Activated CD4-positive, alpha-beta T cell treated with anti-CD3 and anti-CD28 coated beads, Interleukin-10, Interleukin-2, amounts not matched to agents 100 ng/mL and 50 ng/mL, durations not matched to agents 16 hours and 8 hours (primary cell): ENCODE results near the gene MAN1B1.
"Not testable (repeated sequence)": the region's sequence is repeated elsewhere in the genome, so short reads cannot be mapped to it uniquely, and the experiment has no call there.

ENCODE experiments used
- DNase-seq: peaks from one replicate; pipeline ENCODE4 v3.0.0-alpha.2; 2020

Gene MAN1B1

DNA sequence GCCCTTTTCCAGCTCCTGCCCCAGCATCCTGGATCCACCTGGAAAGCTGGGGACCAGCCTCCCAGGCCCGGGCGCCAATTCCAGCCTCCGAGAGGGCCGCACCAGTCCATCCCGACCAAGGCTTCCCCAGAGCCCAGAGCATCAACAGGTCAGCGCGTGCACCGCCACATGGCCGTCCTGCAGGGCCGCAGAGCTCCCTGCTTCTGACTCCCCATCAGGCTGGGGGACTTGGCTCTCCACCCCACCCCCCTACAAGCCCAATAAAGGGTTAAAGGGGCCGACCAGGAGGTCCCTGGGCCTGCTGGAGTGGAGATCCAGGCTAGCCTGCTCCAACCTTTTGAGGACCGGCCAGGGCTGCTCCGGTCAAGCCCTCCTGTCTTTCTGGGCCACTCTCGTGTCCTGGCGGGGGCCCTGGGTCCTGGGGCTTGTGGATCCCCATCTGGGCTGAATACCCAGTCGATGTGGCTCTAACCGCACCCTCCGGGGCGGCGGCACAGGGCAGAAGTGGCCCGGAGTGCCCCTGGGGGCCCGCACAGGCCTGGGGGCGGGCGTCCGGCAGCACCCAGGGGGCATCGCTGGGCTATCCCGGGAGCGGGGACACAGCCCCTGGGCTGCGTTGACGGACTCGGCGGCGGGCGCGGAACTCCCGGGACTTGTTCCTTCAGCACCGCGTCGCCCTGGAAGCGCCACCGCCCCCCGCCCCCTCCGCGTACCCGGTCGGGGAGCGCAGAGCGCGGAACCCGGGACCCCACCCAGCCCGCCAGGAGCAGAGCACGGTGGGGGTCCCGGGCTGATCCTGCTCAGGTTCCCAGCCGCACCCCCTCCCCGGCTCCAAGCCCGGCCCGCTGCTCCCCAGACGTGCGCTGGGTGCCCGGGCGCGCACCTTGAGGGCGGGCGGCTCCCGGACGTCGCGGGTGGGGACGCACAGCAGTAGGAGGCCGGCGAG lies 33.5 kb upstream of the MAN1B1 start:
- no peak for DNase-seq

DNA sequence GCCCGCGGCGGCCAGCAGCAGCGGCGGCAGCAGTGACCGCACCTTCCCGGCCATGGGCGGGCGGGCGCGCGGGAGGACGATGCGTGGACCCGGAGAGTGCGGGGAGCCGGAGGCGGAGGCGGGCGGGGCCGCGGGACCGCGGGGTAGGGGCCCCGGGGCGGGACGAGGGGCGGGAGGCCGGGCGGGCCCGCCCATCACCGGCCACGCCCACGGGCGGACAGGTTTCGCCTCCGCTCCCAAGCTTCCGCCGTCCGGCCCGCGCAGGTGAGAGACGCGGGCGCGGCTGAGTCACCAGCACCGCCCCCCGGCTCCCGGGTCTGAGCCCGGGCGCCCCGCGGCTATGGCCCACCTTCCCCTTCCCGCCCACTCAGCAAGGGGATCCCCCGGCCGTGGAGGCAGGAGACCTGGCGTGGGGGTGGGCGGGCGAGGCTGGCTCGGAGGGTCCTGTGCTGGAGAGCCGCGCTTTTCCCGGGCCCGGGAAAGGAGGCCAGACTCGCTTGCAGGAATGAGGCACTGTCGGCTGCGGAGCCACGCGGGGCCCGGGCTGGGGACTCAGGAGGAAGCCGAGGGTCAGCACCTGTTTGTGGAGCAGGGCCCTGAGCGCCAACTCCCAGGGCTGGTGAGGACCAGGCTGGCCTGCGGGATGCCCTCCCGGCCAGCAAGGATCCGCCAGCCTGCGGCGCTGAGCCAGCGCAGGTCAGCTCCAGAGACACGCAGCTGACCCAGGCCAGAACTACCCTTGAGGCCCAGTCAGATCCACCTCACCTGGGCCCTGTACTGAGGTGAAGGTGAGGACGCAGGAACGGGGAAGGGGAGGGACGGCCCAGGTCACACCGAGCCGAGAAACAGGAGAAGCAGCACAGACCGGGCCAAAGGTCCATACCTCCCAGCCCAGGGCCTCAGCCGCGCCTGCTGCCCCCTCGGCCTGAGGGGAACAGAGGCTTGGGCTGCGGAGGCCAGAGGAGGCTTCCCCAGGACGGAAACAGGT lies 32.5 kb upstream of the MAN1B1 start, which contains the start of gene ENTPD2:
ENTPD2 (minus strand) TSS at position 118 of the 988 bp plus-strand sequence; CDS start at position 54, 64 bp downstream.
- DNase-seq: peak; percentile 55

DNA sequence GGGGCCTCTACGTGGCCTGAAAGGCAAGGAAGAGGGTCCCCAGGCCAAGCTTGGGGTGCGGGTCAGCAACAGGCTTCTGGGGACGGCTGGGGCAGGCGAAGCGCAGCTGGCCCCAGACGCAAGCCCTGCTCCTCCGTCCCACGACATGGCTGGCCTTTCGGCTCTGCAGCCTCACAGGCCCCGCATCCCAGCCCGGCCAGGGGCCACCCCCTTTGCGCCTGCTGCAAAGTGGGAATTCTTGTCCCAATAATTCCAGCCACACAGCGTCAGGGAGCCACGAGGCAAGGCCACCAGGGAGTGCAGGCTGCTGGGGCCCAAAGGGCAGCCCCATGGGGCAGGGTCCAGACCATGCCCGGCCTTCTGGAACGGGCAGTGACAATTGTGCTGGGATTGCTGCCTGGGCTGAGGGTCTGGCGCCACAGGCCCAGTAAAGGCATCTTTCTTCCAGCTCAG lies 31.8 kb upstream of the MAN1B1 start:
- DNase-seq: no peak

DNA sequence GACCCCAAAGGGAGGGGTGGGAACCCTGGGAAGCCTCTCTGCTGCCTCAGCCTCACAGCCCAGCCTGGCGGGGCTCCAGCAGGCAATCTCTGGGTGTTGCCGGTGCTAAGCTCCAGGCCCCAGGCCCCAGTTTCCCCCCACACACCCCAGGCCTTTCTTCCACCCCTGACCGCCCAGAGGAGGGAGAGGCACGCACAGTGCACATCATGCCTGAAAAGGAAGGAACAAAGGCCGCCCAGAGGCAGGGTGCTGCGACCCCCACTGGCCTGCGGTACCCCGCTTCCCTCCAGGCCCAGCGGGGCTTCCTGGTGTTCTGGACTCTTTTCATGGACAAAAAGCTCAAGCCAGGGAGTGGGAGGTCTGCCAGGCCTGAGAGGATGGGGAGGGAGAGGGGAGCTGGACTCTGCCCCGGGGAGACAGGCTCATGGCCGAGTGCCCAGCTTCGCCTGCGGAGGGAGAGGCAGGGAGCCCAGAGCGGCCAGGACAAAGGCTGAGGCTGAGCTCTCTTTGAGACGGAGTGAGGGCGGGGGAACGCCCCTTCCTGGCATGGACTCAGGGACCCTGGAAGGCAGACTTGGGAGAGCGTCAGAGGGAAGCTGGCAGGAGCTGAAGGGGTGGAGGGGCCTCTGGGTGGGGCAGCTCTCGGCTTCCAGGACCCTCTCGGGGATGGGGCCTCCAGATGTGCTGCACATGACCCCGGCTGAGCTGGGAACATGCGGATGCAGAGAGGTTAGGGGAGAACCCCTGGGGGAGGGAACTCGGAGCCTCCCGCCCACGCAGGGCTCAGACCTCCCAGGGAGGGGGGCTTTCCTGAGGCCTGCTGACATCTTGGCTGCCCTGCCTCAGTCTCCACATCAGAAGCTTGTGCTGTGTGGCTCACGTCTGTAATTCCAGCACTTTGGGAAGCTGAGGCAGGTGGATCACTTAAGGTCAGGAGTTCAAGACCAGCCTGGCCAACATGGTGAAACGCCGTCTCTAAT lies 31.1 kb upstream of the MAN1B1 start:
- DNase-seq: no peak

DNA sequence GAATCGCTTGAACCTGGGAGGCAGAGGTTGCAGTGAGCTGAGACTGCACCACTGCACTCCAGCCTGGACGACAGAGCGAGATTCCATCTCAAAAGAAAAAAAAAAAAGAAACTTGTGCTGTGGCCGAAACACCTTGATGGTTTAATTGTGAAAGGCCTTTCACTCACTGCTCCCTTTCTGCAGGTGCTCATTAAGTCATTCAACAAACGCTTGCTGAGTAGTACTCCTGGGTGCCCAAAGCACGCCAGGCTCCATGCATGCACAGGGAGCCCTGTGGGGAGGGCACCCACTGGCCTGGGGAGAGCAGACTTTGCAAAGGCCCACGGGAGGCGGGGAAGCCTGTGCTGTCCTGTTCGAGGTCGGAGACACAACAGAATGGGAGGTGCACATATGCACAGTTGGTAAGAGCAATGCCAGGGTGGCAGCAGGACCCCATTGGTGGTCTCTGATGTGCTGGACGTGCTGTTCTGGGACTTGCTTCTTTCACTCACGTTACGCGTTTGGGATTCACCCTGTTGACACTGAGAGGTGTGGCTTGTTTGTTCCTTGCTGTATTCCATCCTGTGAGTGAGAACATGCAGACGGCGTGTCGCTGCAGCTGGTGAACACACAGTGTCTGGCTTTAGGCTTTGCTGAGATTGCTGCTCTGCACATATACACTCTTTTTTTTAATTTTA lies 29.9 kb upstream of the MAN1B1 start:
- DNase-seq: no peak

DNA sequence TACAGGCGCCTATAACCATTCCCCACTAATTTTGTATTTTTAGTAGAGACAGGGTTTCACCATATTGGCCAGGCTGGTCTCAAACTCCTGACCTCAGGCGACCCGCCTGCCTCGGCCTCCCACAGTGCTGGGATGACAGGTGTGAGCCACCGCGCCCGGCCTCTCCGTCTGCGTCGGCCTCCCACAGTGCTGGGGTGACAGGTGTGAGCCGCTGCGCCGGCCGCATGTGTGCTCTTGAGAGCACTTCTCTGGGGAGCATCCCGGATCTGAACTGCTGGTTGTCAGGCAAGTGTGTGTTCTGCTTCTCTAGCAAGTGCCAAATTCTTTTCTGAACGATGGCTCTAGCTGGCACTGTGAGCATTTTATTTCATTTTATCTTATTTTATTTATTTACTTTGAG lies 29.2 kb upstream of the MAN1B1 start:
- no peak for DNase-seq

DNA sequence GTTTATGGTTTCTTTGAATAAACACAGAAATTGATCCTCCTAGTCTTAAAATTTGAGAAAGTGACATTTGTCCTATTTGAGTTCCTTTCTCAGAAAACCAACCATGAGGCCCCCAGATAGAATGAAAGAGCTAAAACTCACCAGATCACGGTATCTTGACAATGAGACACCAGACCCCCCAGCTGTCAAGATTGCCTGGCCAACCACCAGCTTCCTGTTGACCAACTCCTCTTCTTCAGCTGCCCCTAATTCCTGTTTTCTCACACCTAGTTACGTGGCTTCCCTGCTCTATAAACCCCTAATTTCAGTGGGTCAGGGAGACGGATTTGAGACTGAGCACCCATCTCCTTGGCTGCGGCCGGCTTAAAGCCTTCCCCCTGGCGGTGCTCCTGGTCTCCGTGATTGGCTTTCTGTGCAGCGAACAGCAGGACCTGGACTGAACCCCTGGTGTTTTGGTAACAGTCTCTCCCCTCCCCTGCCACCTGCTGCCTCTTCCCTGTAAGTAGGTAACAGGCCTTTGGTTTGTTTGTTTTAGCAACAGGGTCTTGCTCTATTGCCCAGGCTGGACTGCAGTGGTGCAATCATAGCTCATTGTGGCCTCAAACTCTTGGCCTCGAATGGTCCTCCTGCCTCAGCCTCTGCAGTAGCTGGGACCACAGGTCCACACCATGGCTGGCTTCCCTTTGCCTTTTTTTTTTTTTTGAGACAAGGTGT lies 28.1 kb upstream of the MAN1B1 start:
- DNase-seq: no peak

DNA sequence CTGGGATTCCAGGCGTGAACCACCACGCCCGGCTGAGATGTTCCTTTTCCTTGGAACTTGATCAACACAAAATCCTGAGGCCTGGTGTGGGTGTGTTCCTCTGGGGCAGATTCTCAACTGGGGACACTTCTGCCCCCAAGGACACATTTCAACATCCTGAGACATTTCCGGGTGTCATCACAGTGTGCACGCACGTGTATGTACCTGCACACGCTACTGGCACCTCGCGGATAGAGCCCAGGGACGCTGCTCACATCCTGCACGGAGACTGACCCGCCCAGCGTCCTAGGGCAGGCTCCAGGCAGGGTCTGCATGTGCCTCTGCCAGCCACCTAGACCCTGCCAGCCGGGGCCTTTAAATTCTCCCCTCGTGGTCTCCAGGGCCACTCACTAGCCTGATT lies 24.4 kb upstream of the MAN1B1 start:
- DNase-seq: no peak

DNA sequence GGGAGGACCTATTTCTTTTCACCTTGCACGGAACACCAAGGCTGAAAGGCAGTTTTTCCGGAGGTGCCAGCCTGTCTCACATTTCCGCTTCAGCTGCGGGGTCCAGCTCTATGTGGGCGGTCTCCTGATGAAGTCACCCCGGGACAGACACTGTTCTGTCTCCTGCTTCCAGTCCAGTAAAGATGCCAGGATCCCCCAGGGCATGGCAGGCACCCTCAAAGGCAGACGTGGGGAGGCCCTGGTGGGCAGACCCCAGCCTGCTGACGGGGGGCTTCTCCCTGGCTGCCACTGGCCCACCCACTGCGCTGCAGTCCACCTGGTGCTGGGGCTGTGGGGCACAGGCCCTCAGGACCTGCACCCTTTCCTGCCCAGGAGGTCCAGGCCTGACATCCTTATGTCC lies 24.0 kb upstream of the MAN1B1 start:
- not testable (repeated sequence) for DNase-seq

DNA sequence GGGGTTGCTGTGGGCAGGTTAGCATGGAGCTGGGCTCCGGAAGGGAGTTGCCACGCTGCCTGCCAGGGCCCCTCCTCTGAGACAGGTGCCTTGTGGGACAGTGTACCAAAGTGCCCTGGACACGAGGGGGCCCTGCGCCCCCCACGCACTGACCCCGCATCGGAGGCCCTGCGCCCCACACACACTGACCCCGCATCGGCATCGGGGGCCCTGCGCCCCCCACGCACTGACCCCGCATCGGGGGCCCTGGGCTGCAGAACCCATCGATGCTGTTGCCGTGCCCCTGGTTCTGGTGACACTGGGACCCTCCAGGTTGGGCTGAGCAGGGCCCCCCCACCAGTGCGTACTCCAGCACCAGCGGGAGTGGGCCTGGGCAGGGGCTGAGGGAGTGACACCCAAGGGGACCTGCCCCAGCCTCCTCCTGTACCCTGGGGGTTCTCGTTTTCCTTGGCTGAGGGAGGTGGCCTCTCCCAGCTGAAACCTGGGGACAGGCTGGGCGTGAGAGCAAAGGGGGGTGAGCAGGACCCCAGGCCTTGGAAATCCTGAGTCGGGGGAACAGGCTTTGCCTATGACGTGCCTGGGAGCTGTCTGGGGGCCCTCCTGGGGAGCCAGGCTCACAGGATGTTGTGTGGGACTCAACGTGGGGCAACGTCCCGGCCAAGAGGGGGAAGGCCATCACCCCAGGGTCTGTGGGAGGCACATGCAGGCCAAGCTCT lies 23.3 kb upstream of the MAN1B1 start:
- no peak for DNase-seq

DNA sequence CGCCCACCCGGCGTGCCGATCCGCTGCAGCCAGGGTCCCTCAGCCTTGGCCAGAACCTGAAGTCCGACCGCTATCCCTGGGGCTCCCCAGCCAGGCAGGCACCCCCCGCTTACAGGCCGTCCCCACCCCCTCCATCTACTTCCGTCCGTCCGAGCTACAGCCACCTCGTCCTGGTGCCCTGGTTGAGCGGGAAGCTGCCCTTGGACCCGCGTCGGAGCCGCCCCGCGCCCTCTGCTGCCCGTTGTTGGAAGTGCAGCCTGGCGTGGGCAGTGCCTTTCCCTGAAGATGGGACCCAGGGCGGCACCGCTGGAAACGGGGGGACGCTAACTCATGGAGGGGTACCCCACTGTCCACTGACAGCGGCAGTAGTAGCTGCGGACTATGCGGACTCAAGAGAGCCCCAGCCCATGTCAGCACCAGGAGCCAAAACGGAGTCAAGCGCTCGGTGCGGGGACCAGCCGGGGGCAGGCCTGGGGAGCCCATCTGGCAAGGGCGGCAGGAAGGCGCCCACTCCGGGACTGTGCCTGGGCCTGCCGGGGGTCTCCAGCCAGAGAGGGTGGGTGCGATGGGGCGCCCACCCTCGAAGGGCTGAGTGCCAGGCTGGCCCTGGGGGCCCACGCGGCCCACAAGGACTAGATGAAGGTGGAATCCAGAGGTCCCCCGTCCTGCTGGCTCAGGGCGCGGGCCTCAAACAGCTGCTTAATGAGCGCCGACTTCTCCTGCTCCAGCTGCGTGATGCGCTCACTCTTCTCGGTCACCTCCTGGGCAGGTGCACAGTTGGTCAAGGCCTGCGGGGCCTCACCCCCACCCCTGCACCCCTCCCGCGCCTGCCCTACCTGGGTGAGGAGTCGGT lies 22.5 kb upstream of the MAN1B1 start:
- DNase-seq: peak; percentile 72

DNA sequence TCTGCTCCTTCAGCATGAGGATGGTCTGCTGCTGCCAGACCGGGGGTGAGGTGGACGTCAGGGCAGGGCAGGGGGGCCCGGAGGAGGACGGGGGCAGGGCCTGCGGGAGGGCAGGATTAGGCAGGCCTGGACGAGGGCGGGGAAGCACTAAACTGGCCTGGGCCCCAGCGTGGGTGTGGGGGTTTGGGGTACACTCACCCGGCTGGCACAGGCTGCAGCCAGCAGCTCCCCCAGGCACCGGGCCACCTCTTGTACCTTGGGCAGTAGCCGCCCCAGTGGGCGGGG lies 22.0 kb upstream of the MAN1B1 start:
- no peak for DNase-seq

DNA sequence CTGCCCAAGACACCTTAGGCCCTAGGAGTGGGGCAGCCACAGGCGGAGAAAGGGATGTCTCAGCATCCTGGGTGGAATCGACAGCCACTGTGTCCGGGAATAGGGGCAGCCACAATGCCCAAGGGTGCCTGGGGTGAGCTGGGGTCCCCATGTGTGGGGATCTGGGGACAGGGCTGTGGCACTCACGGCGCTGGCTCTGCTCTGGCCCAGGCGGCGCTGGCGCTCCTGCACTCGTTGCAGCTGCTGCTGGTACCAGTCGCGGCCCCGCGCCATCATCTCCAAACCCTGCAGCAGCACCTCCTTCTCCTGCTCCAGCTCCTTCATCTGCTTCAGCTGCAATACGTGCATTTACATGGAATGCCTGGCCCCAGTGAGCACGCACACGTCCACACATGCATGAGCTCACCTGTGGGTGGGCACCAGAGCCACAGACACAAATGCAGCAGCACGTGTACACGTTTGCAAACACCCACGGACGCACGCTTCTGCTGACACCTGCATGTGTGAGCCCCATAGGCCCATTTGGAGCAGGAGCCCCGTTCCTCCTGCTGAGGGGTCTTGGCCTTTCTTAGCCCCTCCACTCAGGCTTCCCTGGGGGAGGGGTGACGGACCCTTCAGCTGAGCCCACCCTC lies 21.3 kb upstream of the MAN1B1 start:
- no peak for DNase-seq

DNA sequence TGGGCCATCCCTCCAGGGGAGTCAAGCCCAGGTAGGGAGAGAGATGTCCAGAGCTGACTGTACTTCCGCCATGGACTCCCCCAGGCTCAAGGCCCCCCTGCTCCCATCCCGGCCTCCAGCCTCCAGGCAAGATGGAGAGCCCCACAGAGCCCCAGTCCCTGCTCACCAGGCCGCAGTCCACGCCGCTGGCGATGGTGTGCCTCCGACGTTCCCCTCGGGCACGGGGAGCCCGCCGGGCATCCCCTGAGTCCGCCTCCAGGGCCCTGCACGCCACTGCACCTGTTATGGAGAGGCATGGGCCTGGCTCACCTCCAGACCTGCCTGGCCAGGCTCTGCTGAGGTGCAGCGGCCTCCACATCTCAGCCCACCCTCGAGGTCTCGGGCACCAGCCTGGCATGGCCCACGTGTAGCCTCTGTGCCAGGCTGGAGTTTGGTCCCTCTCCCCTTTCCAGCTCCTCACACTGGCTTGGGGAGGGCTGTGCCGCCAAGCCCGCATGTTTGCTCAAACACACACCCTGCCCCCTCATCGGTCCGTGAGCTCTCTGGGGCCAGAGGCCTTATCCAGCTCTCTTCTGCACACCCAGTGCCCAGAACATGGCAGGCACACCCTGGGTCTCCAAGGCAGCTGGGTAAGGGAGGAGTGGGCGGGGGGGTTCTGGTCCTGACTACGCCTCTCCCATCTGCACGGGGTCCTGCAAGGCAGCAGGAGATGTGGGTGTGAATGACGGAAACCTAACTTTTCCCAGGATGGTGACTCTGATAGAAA lies 20.5 kb upstream of the MAN1B1 start:
- DNase-seq: no peak

DNA sequence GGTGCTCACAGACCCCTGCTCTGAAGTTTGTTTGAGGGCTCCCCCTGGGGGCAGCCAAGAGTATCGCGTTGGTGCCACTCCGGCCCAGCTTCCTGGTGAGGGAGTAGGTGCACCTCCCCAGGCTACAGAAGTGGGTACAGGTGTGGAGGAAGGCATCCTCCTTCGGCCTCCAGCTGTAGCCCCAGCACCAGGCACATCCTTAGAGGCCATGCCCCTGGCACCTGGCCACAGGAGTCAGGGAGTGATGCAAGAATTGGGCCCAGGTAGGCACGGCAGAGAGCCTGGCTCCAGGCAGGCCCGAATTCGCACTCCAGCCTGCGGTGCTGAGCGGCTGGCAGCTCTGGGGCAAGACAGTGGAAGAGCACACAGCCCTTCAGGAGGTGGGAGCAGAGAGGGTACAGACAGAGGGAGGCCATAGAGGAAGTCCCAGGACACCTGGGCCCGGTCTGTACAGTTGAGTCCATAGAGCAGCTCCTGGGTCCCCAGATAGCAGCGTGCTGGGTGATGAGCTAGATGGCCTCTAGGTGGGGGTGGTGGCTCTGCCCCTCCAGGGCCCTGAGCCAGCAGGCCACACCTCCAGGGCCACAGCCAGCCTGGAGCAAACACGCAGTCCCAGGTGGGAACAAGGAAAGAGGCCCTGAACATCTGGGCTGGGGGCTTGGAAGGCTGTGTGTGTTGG lies 18.8 kb upstream of the MAN1B1 start:
- DNase-seq: peak; percentile 92

DNA sequence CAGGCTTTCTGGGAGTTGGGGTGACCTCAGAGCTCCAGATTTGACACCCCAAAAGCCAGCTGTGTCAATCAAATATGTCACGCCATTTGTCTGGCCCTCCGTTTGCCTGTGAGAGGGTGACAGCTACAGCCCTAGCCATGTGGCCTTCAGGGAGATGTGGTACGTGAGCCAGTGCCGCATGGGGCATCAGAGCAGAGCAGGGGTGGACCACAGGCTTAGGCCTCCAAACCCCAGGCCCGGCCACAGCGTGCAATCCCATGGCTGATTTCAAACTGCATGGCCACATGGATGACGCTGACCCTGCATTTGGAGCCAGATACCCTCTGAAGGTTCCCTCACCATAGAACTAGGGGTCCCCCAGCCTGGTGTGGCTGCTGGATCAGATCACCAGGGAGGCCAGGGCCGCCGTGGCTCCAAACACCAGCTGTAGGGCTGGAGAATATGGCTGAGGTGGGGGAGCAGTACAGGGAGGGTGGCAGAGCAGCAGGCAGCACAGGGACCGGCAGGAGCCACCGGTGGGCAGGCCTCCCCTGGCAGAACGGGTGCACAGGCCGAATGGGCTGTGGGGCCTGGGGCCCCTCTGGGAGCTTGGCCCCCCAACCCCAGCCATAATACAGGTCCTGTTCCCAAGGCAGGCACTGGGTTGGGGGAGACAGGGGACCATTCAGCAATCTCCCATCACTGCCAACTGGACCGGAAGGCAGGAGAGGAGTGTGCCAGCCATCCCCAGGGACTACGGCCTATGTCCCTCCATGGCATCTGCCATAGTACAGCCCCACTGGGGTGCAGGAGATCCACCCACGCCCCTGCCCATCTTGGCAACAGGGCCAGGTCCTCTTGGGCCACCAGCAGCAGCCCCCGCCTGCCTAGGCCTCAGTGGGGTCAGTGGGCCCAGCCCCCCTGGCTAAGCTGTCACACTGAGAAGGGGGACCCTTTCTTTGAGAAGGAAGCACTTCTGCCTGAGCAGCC lies 18.0 kb upstream of the MAN1B1 start:
- no peak for DNase-seq
